Dedifferentiated amniotic fluid mesenchymal stem cell (primary cell): ENCODE data around the gene FLAD1.
"Not testable (repeated sequence)": the region's sequence is repeated elsewhere in the genome, so short reads cannot be mapped to it uniquely, and the experiment has no call there.

Experiments
- DNase-seq: peaks from one replicate; pipeline ENCODE4 v3.0.0-alpha.2; 2016; ENCODE audit errors: extremely low spot score

The FLAD1 gene

GRCh38 chr1:154969246-154969645 lies 13.9 kb upstream of the FLAD1 start:
- no peak for DNase-seq

GRCh38 chr1:154969860-154970452 lies 13.2 kb upstream of the FLAD1 start:
- DNase-seq: no peak

GRCh38 chr1:154970631-154971340 lies 12.4 kb upstream of the FLAD1 start, which contains the start of gene SHC1:
TSS of gene SHC1 (minus strand) at chr1:154970747. CDS start at chr1:154970526, 221 bp downstream.
- peak; percentile 91 for DNase-seq

GRCh38 chr1:154971341-154971998 lies 11.7 kb upstream of the FLAD1 start:
- no peak for DNase-seq

GRCh38 chr1:154972213-154972516 lies 11.0 kb upstream of the FLAD1 start:
- DNase-seq: no peak

GRCh38 chr1:154972517-154973343 lies 10.4 kb upstream of the FLAD1 start:
- peak; percentile 81 for DNase-seq

GRCh38 chr1:154973344-154974101 lies 9.6 kb upstream of the FLAD1 start:
- peak; percentile 96 for DNase-seq

- peak; percentile 100 for DNase-seq
Measured at GRCh38 chr1:154974102-154974807, 8.9 kb upstream of the FLAD1 start, which contains the start of gene CKS1B. TSS of gene CKS1B (plus strand) at chr1:154974681. CDS start at chr1:154974746, 65 bp downstream.

GRCh38 chr1:154974808-154975408 lies 8.2 kb upstream of the FLAD1 start:
- DNase-seq: peak; percentile 89

GRCh38 chr1:154975409-154976059 lies 7.6 kb upstream of the FLAD1 start:
- DNase-seq: peak; percentile 37

- not testable (repeated sequence) for DNase-seq
Measured at GRCh38 chr1:154977762-154978161, 5.4 kb upstream of the FLAD1 start.

GRCh38 chr1:154978360-154978759 lies 4.8 kb upstream of the FLAD1 start:
- no peak for DNase-seq

GRCh38 chr1:154982341-154982740 lies 803 bp upstream of the FLAD1 start:
- no peak for DNase-seq

- no peak for DNase-seq
Measured at GRCh38 chr1:154983776-154984466, 777 bp downstream of the FLAD1 start.

- not testable (repeated sequence) for DNase-seq
Measured at GRCh38 chr1:154986736-154987135, 3.6 kb downstream of the FLAD1 start.

- DNase-seq: no peak
Measured at GRCh38 chr1:154987326-154987725, 4.2 kb downstream of the FLAD1 start.

GRCh38 chr1:154988058-154988954 lies 5.2 kb downstream of the FLAD1 start:
- no peak for DNase-seq
